ENCODE results near the gene KLHL29.

KLHL29 gene

GRCh38 chr2:23467618-23468017, 82.6 kb downstream of the KLHL29 start:
- Histone ChIP-seq H3K27ac (ENCODE audit: low read depth, low read length) (no peak overlapping the region), H3K4me3 (ENCODE audit: low read depth in 1 of 2, low read length in 2 of 2) (no peak overlapping the region), H3K4me1 (ENCODE audit: control insufficient read depth in 1 of 2, insufficient read depth in 2 of 2, low read length in 2 of 2) (no peaks in the 10 kb centered on the region), H3K27me3 (ENCODE audit: control insufficient read depth in 1 of 2, insufficient read depth in 2 of 2, low read length in 2 of 2) (no peaks in the 10 kb centered on the region), H3K36me3 (ENCODE audit: control insufficient read depth in 1 of 2, insufficient read depth in 2 of 2, low read length in 2 of 2) (no peaks in the 10 kb centered on the region), H3K9me3 (ENCODE audit: control insufficient read depth in 1 of 2, low read length in 2 of 2) (no peaks in the 10 kb centered on the region), H3K9ac (ENCODE audit: low read depth in 1 of 2, low read length in 2 of 2) (no peak overlapping the region)

GRCh38 chr2:23468474-23469141, 83.6 kb downstream of the KLHL29 start:
- Histone ChIP-seq H3K27ac (ENCODE audit: low read depth, low read length) (no peak overlapping the region), H3K9me3 (ENCODE audit: control insufficient read depth in 1 of 2, low read length in 2 of 2) (no peaks in the 10 kb centered on the region), H3K4me1 (ENCODE audit: control insufficient read depth in 1 of 2, insufficient read depth in 2 of 2, low read length in 2 of 2) (no peaks in the 10 kb centered on the region), H3K4me3 (ENCODE audit: low read depth in 1 of 2, low read length in 2 of 2) (no peak overlapping the region), H3K27me3 (ENCODE audit: control insufficient read depth in 1 of 2, insufficient read depth in 2 of 2, low read length in 2 of 2) (no peaks in the 10 kb centered on the region), H3K36me3 (ENCODE audit: control insufficient read depth in 1 of 2, insufficient read depth in 2 of 2, low read length in 2 of 2) (no peaks in the 10 kb centered on the region), H3K9ac (ENCODE audit: low read depth in 1 of 2, low read length in 2 of 2) (no peak overlapping the region)

- no peak overlapping the region for H3K27ac ChIP-seq (ENCODE audit: low read depth, low read length)
These were observed 84.2 kb downstream of the KLHL29 start for GRCh38 chr2:23469142-23469540.

GRCh38 chr2:23475036-23475435, 90.1 kb downstream of the KLHL29 start:
- H3K4me3 ChIP-seq (ENCODE audit: low read depth in 1 of 2, low read length in 2 of 2), result no peak overlapping the region
- no peaks in the 10 kb centered on the region for H3K27me3 ChIP-seq (ENCODE audit: control insufficient read depth in 1 of 2, insufficient read depth in 2 of 2, low read length in 2 of 2)
- no peak overlapping the region for H3K27ac ChIP-seq (ENCODE audit: low read depth, low read length)
- H3K36me3 ChIP-seq (ENCODE audit: control insufficient read depth in 1 of 2, insufficient read depth in 2 of 2, low read length in 2 of 2), result no peaks in the 10 kb centered on the region
- H3K9me3 ChIP-seq (ENCODE audit: control insufficient read depth in 1 of 2, low read length in 2 of 2), result no peaks in the 10 kb centered on the region
- H3K4me1 ChIP-seq (ENCODE audit: control insufficient read depth in 1 of 2, insufficient read depth in 2 of 2, low read length in 2 of 2), result no peaks in the 10 kb centered on the region
- H3K9ac ChIP-seq (ENCODE audit: low read depth in 1 of 2, low read length in 2 of 2), result no peak overlapping the region

More at GRCh38 chr2:23469142-23469540, 84.2 kb downstream of the KLHL29 start:
- H3K9me3 ChIP-seq (ENCODE audit: control insufficient read depth in 1 of 2, low read length in 2 of 2), result no peaks in the 10 kb centered on the region
- no peak overlapping the region for H3K4me3 ChIP-seq (ENCODE audit: low read depth in 1 of 2, low read length in 2 of 2)
- no peak overlapping the region for H3K9ac ChIP-seq (ENCODE audit: low read depth in 1 of 2, low read length in 2 of 2)
- no peaks in the 10 kb centered on the region for H3K4me1 ChIP-seq (ENCODE audit: control insufficient read depth in 1 of 2, insufficient read depth in 2 of 2, low read length in 2 of 2)
- no peaks in the 10 kb centered on the region for H3K27me3 ChIP-seq (ENCODE audit: control insufficient read depth in 1 of 2, insufficient read depth in 2 of 2, low read length in 2 of 2)
- H3K36me3 ChIP-seq (ENCODE audit: control insufficient read depth in 1 of 2, insufficient read depth in 2 of 2, low read length in 2 of 2), result no peaks in the 10 kb centered on the region

- no peak overlapping the region for H3K27ac ChIP-seq (ENCODE audit: low read depth, low read length)
- H3K9ac ChIP-seq (ENCODE audit: low read depth in 1 of 2, low read length in 2 of 2), result no peak overlapping the region
- no peaks in the 10 kb centered on the region for H3K27me3 ChIP-seq (ENCODE audit: control insufficient read depth in 1 of 2, insufficient read depth in 2 of 2, low read length in 2 of 2)
- H3K4me3 ChIP-seq (ENCODE audit: low read depth in 1 of 2, low read length in 2 of 2), result no peak overlapping the region
- H3K4me1 ChIP-seq (ENCODE audit: control insufficient read depth in 1 of 2, insufficient read depth in 2 of 2, low read length in 2 of 2), result no peaks in the 10 kb centered on the region
- H3K9me3 ChIP-seq (ENCODE audit: control insufficient read depth in 1 of 2, low read length in 2 of 2), result no peaks in the 10 kb centered on the region
- H3K36me3 ChIP-seq (ENCODE audit: control insufficient read depth in 1 of 2, insufficient read depth in 2 of 2, low read length in 2 of 2), result no peaks in the 10 kb centered on the region
These were observed 90.5 kb downstream of the KLHL29 start for GRCh38 chr2:23475473-23475872.

- H3K4me1 ChIP-seq (ENCODE audit: control insufficient read depth in 1 of 2, insufficient read depth in 2 of 2, low read length in 2 of 2), result no peaks in the 10 kb centered on the region
- no peaks in the 10 kb centered on the region for H3K9me3 ChIP-seq (ENCODE audit: control insufficient read depth in 1 of 2, low read length in 2 of 2)
- H3K27ac ChIP-seq (ENCODE audit: low read depth, low read length), result no peak overlapping the region
These were observed 91.8 kb downstream of the KLHL29 start for GRCh38 chr2:23476786-23477185.

GRCh38 chr2:23477392-23477791, 92.4 kb downstream of the KLHL29 start:
- Histone ChIP-seq H3K9ac (ENCODE audit: low read depth in 1 of 2, low read length in 2 of 2) (no peak overlapping the region), H3K27ac (ENCODE audit: low read depth, low read length) (no peak overlapping the region), H3K4me3 (ENCODE audit: low read depth in 1 of 2, low read length in 2 of 2) (no peak overlapping the region), H3K4me1 (ENCODE audit: control insufficient read depth in 1 of 2, insufficient read depth in 2 of 2, low read length in 2 of 2) (no peaks in the 10 kb centered on the region), H3K9me3 (ENCODE audit: control insufficient read depth in 1 of 2, low read length in 2 of 2) (no peaks in the 10 kb centered on the region), H3K27me3 (ENCODE audit: control insufficient read depth in 1 of 2, insufficient read depth in 2 of 2, low read length in 2 of 2) (no peaks in the 10 kb centered on the region), H3K36me3 (ENCODE audit: control insufficient read depth in 1 of 2, insufficient read depth in 2 of 2, low read length in 2 of 2) (no peaks in the 10 kb centered on the region)

More at GRCh38 chr2:23476786-23477185, 91.8 kb downstream of the KLHL29 start:
- Histone ChIP-seq H3K9ac (ENCODE audit: low read depth in 1 of 2, low read length in 2 of 2) (no peak overlapping the region), H3K27me3 (ENCODE audit: control insufficient read depth in 1 of 2, insufficient read depth in 2 of 2, low read length in 2 of 2) (no peaks in the 10 kb centered on the region), H3K4me3 (ENCODE audit: low read depth in 1 of 2, low read length in 2 of 2) (no peak overlapping the region), H3K36me3 (ENCODE audit: control insufficient read depth in 1 of 2, insufficient read depth in 2 of 2, low read length in 2 of 2) (no peaks in the 10 kb centered on the region)

GRCh38 chr2:23478087-23478932, 93.3 kb downstream of the KLHL29 start:
- no peaks in the 10 kb centered on the region for H3K9me3 ChIP-seq (ENCODE audit: control insufficient read depth in 1 of 2, low read length in 2 of 2)
- no peak overlapping the region for H3K4me3 ChIP-seq (ENCODE audit: low read depth in 1 of 2, low read length in 2 of 2)
- no peaks in the 10 kb centered on the region for H3K4me1 ChIP-seq (ENCODE audit: control insufficient read depth in 1 of 2, insufficient read depth in 2 of 2, low read length in 2 of 2)
- H3K27me3 ChIP-seq (ENCODE audit: control insufficient read depth in 1 of 2, insufficient read depth in 2 of 2, low read length in 2 of 2), result no peaks in the 10 kb centered on the region
- no peak overlapping the region for H3K27ac ChIP-seq (ENCODE audit: low read depth, low read length)
- no peak overlapping the region for H3K9ac ChIP-seq (ENCODE audit: low read depth in 1 of 2, low read length in 2 of 2)
- H3K36me3 ChIP-seq (ENCODE audit: control insufficient read depth in 1 of 2, insufficient read depth in 2 of 2, low read length in 2 of 2), result no peaks in the 10 kb centered on the region

GRCh38 chr2:23478933-23479683, 94.1 kb downstream of the KLHL29 start:
- no peak overlapping the region for H3K27ac ChIP-seq (ENCODE audit: low read depth, low read length)
- no peak overlapping the region for H3K9ac ChIP-seq (ENCODE audit: low read depth in 1 of 2, low read length in 2 of 2)
- H3K4me1 ChIP-seq (ENCODE audit: control insufficient read depth in 1 of 2, insufficient read depth in 2 of 2, low read length in 2 of 2), result no peaks in the 10 kb centered on the region
- H3K9me3 ChIP-seq (ENCODE audit: control insufficient read depth in 1 of 2, low read length in 2 of 2), result no peaks in the 10 kb centered on the region
- no peaks in the 10 kb centered on the region for H3K36me3 ChIP-seq (ENCODE audit: control insufficient read depth in 1 of 2, insufficient read depth in 2 of 2, low read length in 2 of 2)
- H3K4me3 ChIP-seq (ENCODE audit: low read depth in 1 of 2, low read length in 2 of 2), result no peak overlapping the region
- no peaks in the 10 kb centered on the region for H3K27me3 ChIP-seq (ENCODE audit: control insufficient read depth in 1 of 2, insufficient read depth in 2 of 2, low read length in 2 of 2)
